Stimulated activated CD8-positive, alpha-beta memory T cell treated with anti-CD3 and anti-CD28 coated beads, Interleukin-7, amount 100 ng/mL, for 4 hours (primary cell): ENCODE measurements around the gene CDK9.
A peak's percentile ranks its signal among the peaks of the same experiment; 100 is the strongest.
"Not testable (repeated sequence)": the region's sequence is repeated elsewhere in the genome, so short reads cannot be mapped to it uniquely, and the experiment has no call there.

Source experiments
- DNase-seq, 2 donors: peaks; one replicate each; pipeline ENCODE4 v3.0.0-alpha.2; 2020; ENCODE audit warnings: low read depth in 2 of 2

The CDK9 gene

GRCh38 chr9:127780126-127780885, 5.5 kb upstream of the CDK9 start:
- no peak for DNase-seq

- DNase-seq, result not testable (repeated sequence)
Measured at GRCh38 chr9:127780909-127781308, 4.9 kb upstream of the CDK9 start.

GRCh38 chr9:127781806-127782205, 4.0 kb upstream of the CDK9 start:
- no peak for DNase-seq

GRCh38 chr9:127783111-127784008, 2.5 kb upstream of the CDK9 start:
- DNase-seq, result peak; percentile 60 to 67

GRCh38 chr9:127785023-127785932, 556 bp upstream of the CDK9 start:
- DNase-seq, result peak; percentile 79 to 86

- DNase-seq, result no peak
Measured at GRCh38 chr9:127786773-127787104, 905 bp downstream of the CDK9 start.

GRCh38 chr9:127788337-127789011, 2.6 kb downstream of the CDK9 start:
- DNase-seq, result no peak

GRCh38 chr9:127789179-127789578, 3.3 kb downstream of the CDK9 start:
- DNase-seq, result no peak

- no peak for DNase-seq
Measured at GRCh38 chr9:127790094-127790855, 4.4 kb downstream of the CDK9 start.

- DNase-seq, result no peak
Measured at GRCh38 chr9:127791085-127791484, 5.3 kb downstream of the CDK9 start.

GRCh38 chr9:127792417-127793031, 6.7 kb downstream of the CDK9 start:
- DNase-seq, result no peak

GRCh38 chr9:127793093-127793708, 7.4 kb downstream of the CDK9 start:
- no peak for DNase-seq

- DNase-seq, result no peak
Measured at GRCh38 chr9:127794001-127794791, 8.4 kb downstream of the CDK9 start.

- no peak for DNase-seq
Measured at GRCh38 chr9:127796225-127796813, 10.5 kb downstream of the CDK9 start.

- DNase-seq, result no peak
Measured at GRCh38 chr9:127796852-127797370, 11.1 kb downstream of the CDK9 start.

GRCh38 chr9:127801955-127802575, 16.2 kb downstream of the CDK9 start:
- DNase-seq, result no peak

GRCh38 chr9:127802576-127803443, 17.0 kb downstream of the CDK9 start, which contains the start of gene FPGS:
Gene FPGS (plus strand): TSS chr9:127802882. CDS start chr9:127802925, 43 bp downstream.
- peak; percentile 58 to 77 for DNase-seq
